Loucy (cell line): Measurements from ENCODE around the gene NDUFA5.

Experiments used
- H2AFZ ChIP-seq: fragments of 200-600 bp; sonication (generic); 2 replicates; pipeline ENCODE4 v1.6.0; 2016; ENCODE audit warnings: antibody characterized with exemption, mild to moderate bottlenecking, low read length, moderate library complexity
- H3F3A ChIP-seq: fragments of 200-600 bp; 2 replicates; pipeline ENCODE4 v1.6.0; 2016; ENCODE audit warnings: antibody characterized with exemption, low read depth, mild to moderate bottlenecking
- H3K27me3 ChIP-seq: fragments of 200-600 bp; sonication (generic); 2 replicates; pipeline ENCODE4 v1.6.1; 2014; ENCODE audit warnings: low read length, mild to moderate bottlenecking; ENCODE audit not compliant: insufficient read depth, poor library complexity, severe bottlenecking
- H3K36me3 ChIP-seq: fragments of 200-600 bp; sonication (generic); 2 replicates; pipeline ENCODE4 v1.6.1; 2016; ENCODE audit warnings: low read length; ENCODE audit not compliant: insufficient read depth
- H3K4me1 ChIP-seq: fragments of 200-600 bp; sonication (generic); 2 replicates; pipeline ENCODE4 v1.5.1; 2014; ENCODE audit warnings: low read length, mild to moderate bottlenecking; ENCODE audit not compliant: insufficient read depth, poor library complexity, severe bottlenecking
- H3K4me2 ChIP-seq: fragments of 200-600 bp; sonication (generic); 2 replicates; pipeline ENCODE4 v1.6.0; 2014; ENCODE audit warnings: antibody characterized with exemption, low read length, low read depth, mild to moderate bottlenecking; ENCODE audit not compliant: poor library complexity, severe bottlenecking
- H3K4me3 ChIP-seq: fragments of 200-600 bp; sonication (generic); 2 replicates; pipeline ENCODE4 v1.5.1; 2014; ENCODE audit warnings: low read length, mild to moderate bottlenecking, mixed read lengths; ENCODE audit not compliant: poor library complexity, severe bottlenecking
- H3K79me2 ChIP-seq: fragments of 200-600 bp; sonication (generic); 2 replicates; pipeline ENCODE4 v1.6.1; 2014; ENCODE audit warnings: low read length; ENCODE audit not compliant: insufficient read depth
- H3K9ac ChIP-seq: fragments of 200-600 bp; sonication (generic); 2 replicates; pipeline ENCODE4 v1.6.0; 2014; ENCODE audit warnings: mild to moderate bottlenecking, low read depth, low read length, moderate library complexity; ENCODE audit not compliant: poor library complexity, severe bottlenecking
- H3K9me2 ChIP-seq: fragments of 200-600 bp; sonication (generic); replicated peaks from 2 replicates; pipeline ENCODE4 v1.6.1; 2016; ENCODE audit warnings: low read depth, low read length, mixed read lengths
- H3K9me3 ChIP-seq: fragments of 200-600 bp; sonication (generic); 2 replicates; pipeline ENCODE4 v1.6.1; 2014; ENCODE audit warnings: mild to moderate bottlenecking, antibody characterized with exemption, low read length, low read depth; ENCODE audit not compliant: insufficient read depth
- H4K20me1 ChIP-seq: fragments of 200-600 bp; sonication (generic); 2 replicates; pipeline ENCODE4 v1.6.0; 2014; ENCODE audit warnings: antibody characterized with exemption, low read length, mild to moderate bottlenecking; ENCODE audit not compliant: insufficient read depth, poor library complexity, severe bottlenecking
- CTCF ChIP-seq: fragments of 200-600 bp; sonication (generic); conservative IDR thresholded peaks from 2 replicates; pipeline ENCODE4 v1.5.1; 2014; ENCODE audit warnings: mild to moderate bottlenecking, antibody characterized with exemption, low read length
- EZH2phosphoT487 ChIP-seq: fragments of 200-600 bp; IDR thresholded peaks from 2 replicates; pipeline ENCODE4 v1.6.1; 2018; ENCODE audit warnings: antibody characterized with exemption, mild to moderate bottlenecking, moderate library complexity, borderline replicate concordance

The NDUFA5 gene

GRCh38 chr7:123579416-123579815 is 21.8 kb upstream of the NDUFA5 start:
- Histone ChIP-seq H2AFZ (no peak overlapping the region), H4K20me1 (no peaks in the 10 kb centered on the region), H3K4me3 (no peak overlapping the region), H3K4me1 (no peaks in the 10 kb centered on the region), H3K9ac (no peak overlapping the region), H3K27me3 (no peaks in the 10 kb centered on the region), H3K9me3 (no peaks in the 10 kb centered on the region), H3F3A (no peaks in the 10 kb centered on the region), H3K4me2 (no peak overlapping the region), H3K36me3 (no peaks in the 10 kb centered on the region), H3K9me2 (no peaks in the 10 kb centered on the region), H3K79me2 (no peaks in the 10 kb centered on the region)
- TF ChIP-seq CTCF (no peak), EZH2phosphoT487 (no peak)

GRCh38 chr7:123573896-123574467 is 16.4 kb upstream of the NDUFA5 start:
- H3K4me3 ChIP-seq, result no peak overlapping the region
- H3K27me3 ChIP-seq, result no peaks in the 10 kb centered on the region
- H3K4me1 ChIP-seq, result no peaks in the 10 kb centered on the region
- no peak overlapping the region for H3K4me2 ChIP-seq
- H3K9me2 ChIP-seq, result no peaks in the 10 kb centered on the region
- H3F3A ChIP-seq, result no peaks in the 10 kb centered on the region
- H3K36me3 ChIP-seq, result no peaks in the 10 kb centered on the region
- H4K20me1 ChIP-seq, result no peaks in the 10 kb centered on the region
- no peak overlapping the region for H2AFZ ChIP-seq
- H3K9ac ChIP-seq, result no peak overlapping the region
- H3K9me3 ChIP-seq, result no peaks in the 10 kb centered on the region
- TF ChIP-seq CTCF (no peak), EZH2phosphoT487 (no peak)
- H3K79me2 ChIP-seq, result no peaks in the 10 kb centered on the region

- Histone ChIP-seq H3F3A (no peaks in the 10 kb centered on the region), H3K4me3 (no peak overlapping the region), H3K79me2 (no peaks in the 10 kb centered on the region), H3K27me3 (no peaks in the 10 kb centered on the region), H4K20me1 (no peaks in the 10 kb centered on the region), H3K4me1 (no peaks in the 10 kb centered on the region), H3K9me2 (no peaks in the 10 kb centered on the region), H3K36me3 (no peaks in the 10 kb centered on the region), H2AFZ (no peak overlapping the region), H3K9me3 (no peaks in the 10 kb centered on the region), H3K9ac (no peak overlapping the region), H3K4me2 (no peak overlapping the region)
- TF ChIP-seq EZH2phosphoT487 (no peak), CTCF (no peak)
These were observed 15.7 kb upstream of the NDUFA5 start for GRCh38 chr7:123573341-123573740.
